SK-N-SH (cell line): ENCODE data around the gene RAG2. TPM values are rescaled to one million over a fixed set of nuclear protein-coding genes. Genes with fewer than 3 reads are reported as not detected.

Experiments used
- CTCF ChIA-PET: fragments of 300-600, 350-600 bp; formaldehyde crosslinking; extraction: SDS; loops from one replicate; lab custom pipeline; 2021; lab: Yijun Ruan, JAX
- POLR2A ChIA-PET: fragments of 350-600 bp; sonication (Branson Sonifier 250); formaldehyde crosslinking; extraction: SDS; loops from one replicate; lab custom pipeline; 2020; ENCODE audit warnings: antibody characterized with exemption, inconsistent platforms; lab: Yijun Ruan, JAX
- DNase-seq: peaks from one replicate; pipeline ENCODE4 v3.0.0; 2012
- H2AFZ ChIP-seq: fragments of 200-600 bp; sonication (generic); 2 replicates; pipeline ENCODE4 v1.8.1; 2016; ENCODE audit warnings: antibody characterized with exemption, mild to moderate bottlenecking, low read depth
- H3F3A ChIP-seq: fragments of 200-600 bp; sonication (generic); replicated peaks from 2 replicates; pipeline ENCODE3; 2016; ENCODE audit warnings: antibody characterized with exemption, mild to moderate bottlenecking; ENCODE audit not compliant: insufficient read depth
- H3K27ac ChIP-seq, 2 experiments: fragments of 200-500 bp in 1 of 2; fragments of 200-600 bp in 1 of 2; sonication (Bioruptor generic) in 1 of 2; sonication (generic), shearing (Covaris generic) in 1 of 2; 2 replicates each; pipeline versions ENCODE4 v1.5.1 to v1.6.1; 2014 to 2016; ENCODE audit warnings: low read depth in 2 of 2, inconsistent platforms in 1 of 2, low read length in 1 of 2, mild to moderate bottlenecking in 1 of 2, mixed read lengths in 1 of 2
- H3K27me3 ChIP-seq: fragments of 200-600 bp; sonication (generic), shearing (Covaris generic); 2 replicates; pipeline ENCODE4 v1.6.1; 2016; ENCODE audit warnings: mixed run types; ENCODE audit not compliant: insufficient read depth
- H3K36me3 ChIP-seq, 2 experiments: fragments of 200-500 bp in 1 of 2; fragments of 200-600 bp in 1 of 2; sonication (Bioruptor generic) in 1 of 2; sonication (generic) in 1 of 2; replicated peaks in 1 of 2; 2 replicates each; pipeline versions ENCODE3 to v1.5.1; 2014 to 2016; ENCODE audit warnings: low read length in 1 of 2, mild to moderate bottlenecking in 1 of 2; ENCODE audit not compliant: insufficient read depth in 2 of 2, control insufficient read depth in 1 of 2
- H3K4me1 ChIP-seq, 2 experiments: fragments of 200-500 bp in 1 of 2; fragments of 200-600 bp in 1 of 2; sonication (Bioruptor generic) in 1 of 2; sonication (generic), shearing (Covaris generic) in 1 of 2; 2 replicates each; pipeline versions ENCODE4 v1.5.1 to v1.6.1; 2014 to 2016; ENCODE audit warnings: low read depth in 1 of 2, low read length in 1 of 2, mixed run types in 1 of 2; ENCODE audit not compliant: insufficient read depth in 2 of 2, control insufficient read depth in 1 of 2
- H3K4me2 ChIP-seq: fragments of 200-600 bp; sonication (generic), shearing (Covaris generic); 2 replicates; pipeline ENCODE4 v1.6.1; 2017; ENCODE audit warnings: mixed run types
- H3K4me3 ChIP-seq, 2 experiments: fragments of 200-500 bp in 1 of 2; fragments of 200-600 bp in 1 of 2; sonication (Bioruptor generic) in 1 of 2; sonication (generic), shearing (Covaris generic) in 1 of 2; 2 replicates each; pipeline versions ENCODE4 v1.5.1 to v1.8.1; 2014 to 2016; ENCODE audit warnings: low read depth in 2 of 2, inconsistent platforms in 1 of 2, low read length in 1 of 2, mild to moderate bottlenecking in 1 of 2, mixed read lengths in 1 of 2, moderate library complexity in 1 of 2
- H3K79me2 ChIP-seq: fragments of 200-600 bp; sonication (generic); 2 replicates; pipeline ENCODE4 v1.8.1; 2017; ENCODE audit warnings: mild to moderate bottlenecking; ENCODE audit not compliant: insufficient read depth
- H3K9ac ChIP-seq: fragments of 200-600 bp; sonication (generic); 2 replicates; pipeline ENCODE4 v1.6.1; 2017; ENCODE audit warnings: mixed run types
- H3K9me2 ChIP-seq: fragments of 200-600 bp; sonication (generic); 2 replicates; pipeline ENCODE4 v1.6.1; 2017; ENCODE audit warnings: mixed run types
- H3K9me3 ChIP-seq: fragments of 200-600 bp; sonication (generic); 2 replicates; pipeline ENCODE4 v1.6.1; 2017; ENCODE audit warnings: mixed run types, mild to moderate bottlenecking, moderate library complexity
- H4K20me1 ChIP-seq: fragments of 200-600 bp; sonication (generic); 2 replicates; pipeline ENCODE4 v1.6.1; 2017; ENCODE audit warnings: mild to moderate bottlenecking, mixed run types; ENCODE audit not compliant: insufficient read depth
- CHD2 ChIP-seq: fragments of 150-350 bp; IDR thresholded peaks from 2 replicates; pipeline ENCODE4 v1.6.1; 2018; ENCODE audit warnings: low read length; ENCODE audit not compliant: partially characterized antibody
- CTCF ChIP-seq: fragments of 200-600 bp; sonication (generic); IDR thresholded peaks from 2 replicates; pipeline ENCODE4 v1.6.1; 2017; ENCODE audit warnings: antibody characterized with exemption, mild to moderate bottlenecking, moderate library complexity
- FOXJ3 ChIP-seq: sonication (generic); formaldehyde crosslinking; IDR thresholded peaks from 2 replicates; pipeline ENCODE4 v1.5.1; 2020; ENCODE audit warnings: mild to moderate bottlenecking, missing genetic modification reagents
- GATA2 ChIP-seq: sonication (generic); formaldehyde crosslinking; IDR thresholded peaks from 2 replicates; pipeline ENCODE4 v1.5.0; 2020; ENCODE audit warnings: mild to moderate bottlenecking, missing genetic modification reagents
- IRF3 ChIP-seq: fragments of 150-350 bp; IDR thresholded peaks from 2 replicates; pipeline ENCODE4 v1.6.1; 2016; ENCODE audit warnings: mild to moderate bottlenecking, low read depth, low read length
- NFIC ChIP-seq: IDR thresholded peaks from 2 replicates; pipeline ENCODE4 v1.4.0; 2012; ENCODE audit warnings: borderline replicate concordance
- NRF1 ChIP-seq: IDR thresholded peaks from 2 replicates; pipeline ENCODE4 v1.6.1; 2012; ENCODE audit warnings: low read depth, mild to moderate bottlenecking, low read length
- PBX3 ChIP-seq: IDR thresholded peaks from 2 replicates; pipeline ENCODE4; 2012
- POLR2AphosphoS5 ChIP-seq: IDR thresholded peaks from 2 replicates; pipeline ENCODE4 v1.6.1; 2012; ENCODE audit warnings: low read depth, low read length
- RAD21 ChIP-seq: IDR thresholded peaks from 2 replicates; pipeline ENCODE4 v1.6.1; 2012; ENCODE audit warnings: mild to moderate bottlenecking, low read length
- RCOR1 ChIP-seq: fragments of 150-350 bp; IDR thresholded peaks from 2 replicates; pipeline ENCODE4 v1.6.1; 2017; ENCODE audit warnings: antibody characterized with exemption, low read length
- REST ChIP-seq: IDR thresholded peaks from 2 replicates; pipeline ENCODE4 v1.6.1; 2012; ENCODE audit warnings: mild to moderate bottlenecking, low read depth, low read length, moderate library complexity
- RXRA ChIP-seq: IDR thresholded peaks from 2 replicates; pipeline ENCODE4 v1.4.0; 2012; ENCODE audit warnings: low read depth, mild to moderate bottlenecking, borderline replicate concordance
- SIN3A ChIP-seq: IDR thresholded peaks from 2 replicates; pipeline ENCODE4 v1.6.1; 2012; ENCODE audit warnings: low read depth, mild to moderate bottlenecking, low read length, moderate library complexity, borderline replicate concordance
- SMC3 ChIP-seq: IDR thresholded peaks from 2 replicates; pipeline ENCODE4 v1.6.1; 2012; ENCODE audit warnings: low read depth, low read length, improper control_type of control experiment
- TCF12 ChIP-seq: IDR thresholded peaks from 2 replicates; pipeline ENCODE4 v1.4.0; 2012
- USF1 ChIP-seq: IDR thresholded peaks from 2 replicates; pipeline ENCODE4 v1.4.0; 2012; ENCODE audit warnings: low read depth, borderline replicate concordance
- YY1 ChIP-seq: IDR thresholded peaks from 2 replicates; pipeline ENCODE4 v1.4.0; 2012; ENCODE audit warnings: low read depth, mild to moderate bottlenecking
- ZBTB33 ChIP-seq: IDR thresholded peaks from 2 replicates; pipeline ENCODE4 v1.4.0; 2012; ENCODE audit warnings: low read depth, borderline replicate concordance
- WGBS: methylation state at CpG from one replicate; pipeline ENCODE4 v1.1.6; 2017; ENCODE audit warnings: low lambda C conversion rate; 5-methylcytosine and 5-hydroxymethylcytosine counted together
- polyA plus RNA-seq, 3 experiments: library from polyadenylated mRNA; depleted of rRNA; stranded (reverse); fragments of >200 nt; gene quantifications; 2 replicates each; pipeline ENCODE4 v1.2.3, GENCODE V29; 2012

Gene RAG2
- polyA plus RNA-seq, 1 of the 3 experiments (the other 2 are of a cell fraction): 0.15 TPM

- no peak overlapping the region for H3K4me3 ChIP-seq
- H3K36me3 ChIP-seq: no peaks in the 10 kb centered on the region
- TF ChIP-seq POLR2AphosphoS5: no peak
- TF ChIP-seq USF1: no peak
- no peak for TF ChIP-seq NRF1
- no peak for TF ChIP-seq RXRA
- TF ChIP-seq IRF3: no peak
- no peak for TF ChIP-seq RCOR1
- no peak for TF ChIP-seq CTCF
- TF ChIP-seq TCF12: no peak
- no peak for TF ChIP-seq CHD2
- TF ChIP-seq ZBTB33: no peak
- TF ChIP-seq RAD21: no peak
- TF ChIP-seq FOXJ3 (CRISPR knock-in tag): no peak
- TF ChIP-seq PBX3: no peak
- no peak for TF ChIP-seq NFIC
- TF ChIP-seq YY1: no peak
- no peak for TF ChIP-seq SMC3
- no peak for TF ChIP-seq GATA2 (CRISPR knock-in tag)
- TF ChIP-seq SIN3A: no peak
- TF ChIP-seq REST: no peak
- H3K4me1 ChIP-seq: no peaks in the 10 kb centered on the region
- H3K27ac ChIP-seq: no peak overlapping the region
- no peak for DNase-seq
- no peaks in the 10 kb centered on the region for H3K9me3 ChIP-seq
- no peaks in the 10 kb centered on the region for H3F3A ChIP-seq
- no peaks in the 10 kb centered on the region for H3K79me2 ChIP-seq
- H3K27me3 ChIP-seq: no peaks in the 10 kb centered on the region
- ChIA-PET CTCF (interaction anchor here (1.0 to 8.2 kb wide), 2 partner anchors 65 to 191 kb away, joined by 3 to 199 read pairs; no protein-coding TSS in a partner anchor), POLR2A (no interaction called here)
- no peaks in the 10 kb centered on the region for H4K20me1 ChIP-seq
- WGBS: 43% methylated on average over 4 of the region's 4 CpGs
- no peak overlapping the region for H3K4me2 ChIP-seq
- H3K9ac ChIP-seq: no peak overlapping the region
- no peaks in the 10 kb centered on the region for H3K9me2 ChIP-seq
- H2AFZ ChIP-seq: no peak overlapping the region
Observed at GRCh38 chr11:36558571-36559413, 39.2 kb downstream of the RAG2 start.
